ENCODE data around the gene IL17RE. TPM values are rescaled to one million over a fixed set of nuclear protein-coding genes. Genes with fewer than 3 reads are reported as not detected.
A peak's percentile ranks its signal among the peaks of the same experiment; 100 is the strongest.

Gene IL17RE
- total RNA-seq, 1 experiment from 2014 or later, result 2.3 TPM

GRCh38 chr3:9947025-9947995, 44.7 kb downstream of the IL17RE start:
- intact Hi-C loops (cut with micrococcal nuclease; ENCODE audit: unreplicated experiment), result loop anchor here (2.0 kb wide), 1 partner anchor 103 kb away; the partner anchor contains the start of gene RPUSD3
- BruUV-seq (replicated peaks), result no TSS peak
- ChIA-PET POLR2A (ENCODE audit: low non-redundant PET) (no interaction called here), CTCF (interaction anchor here (1.2 to 1.8 kb wide), 3 partner anchors 14 to 444 kb away, joined by 4 to 27 read pairs (median 5); partner anchors contain the start of gene CRELD1)
- Histone ChIP-seq H3K27ac (ENCODE audit: low read depth, low read length, poor library complexity, severe bottlenecking) (peak overlapping the region; percentile 75), H3K4me1 (ENCODE audit: insufficient read depth, low read length, poor library complexity, severe bottlenecking) (no peaks in the 10 kb centered on the region), H3K36me3 (ENCODE audit: insufficient read depth, low read length, poor library complexity, severe bottlenecking) (no peaks in the 10 kb centered on the region), H3K9me3 (ENCODE audit: low read depth, low read length, poor library complexity, severe bottlenecking) (no peaks in the 10 kb centered on the region), H3K4me3 (ENCODE audit: low read depth, low read length, poor library complexity, severe bottlenecking) (peak overlapping the region; percentile 76), H3K27me3 (replicated peaks; ENCODE audit: insufficient read depth, low read depth, low read length, poor library complexity) (no peaks in the 10 kb centered on the region)
- TF ChIP-seq CTCF (conservative IDR thresholded peaks at IDR 0.05; ENCODE audit: low read depth, low read length) (peak; percentile 51), EZH2 (IDR thresholded peaks at IDR 0.05; ENCODE audit: borderline replicate concordance, low read depth, low read length, poor library complexity, severe bottlenecking) (no peak)
- peak; percentile 87 for DNase-seq (ENCODE audit: low spot score)

- ChIA-PET POLR2A (ENCODE audit: low non-redundant PET) (no interaction called here), CTCF (no interaction called here)
- no peaks in the 10 kb centered on the region for H3K36me3 ChIP-seq (ENCODE audit: insufficient read depth, low read length, poor library complexity, severe bottlenecking)
- H3K27me3 ChIP-seq (replicated peaks; ENCODE audit: insufficient read depth, low read depth, low read length, poor library complexity), result no peaks in the 10 kb centered on the region
- H3K27ac ChIP-seq (ENCODE audit: low read depth, low read length, poor library complexity, severe bottlenecking), result no peak overlapping the region
- BruUV-seq (replicated peaks), result no TSS peak
- intact Hi-C loops (cut with micrococcal nuclease; ENCODE audit: unreplicated experiment), result no loop called here
- no peak overlapping the region for H3K4me3 ChIP-seq (ENCODE audit: low read depth, low read length, poor library complexity, severe bottlenecking)
- DNase-seq (ENCODE audit: low spot score), result no peak
- H3K9me3 ChIP-seq (ENCODE audit: low read depth, low read length, poor library complexity, severe bottlenecking), result no peaks in the 10 kb centered on the region
- no peak for TF ChIP-seq CTCF (conservative IDR thresholded peaks at IDR 0.05; ENCODE audit: low read depth, low read length)
- TF ChIP-seq EZH2 (IDR thresholded peaks at IDR 0.05; ENCODE audit: borderline replicate concordance, low read depth, low read length, poor library complexity, severe bottlenecking), result no peak
- H3K4me1 ChIP-seq (ENCODE audit: insufficient read depth, low read length, poor library complexity, severe bottlenecking), result no peaks in the 10 kb centered on the region
Observed at GRCh38 chr3:9948586-9948985, 45.9 kb downstream of the IL17RE start.

GRCh38 chr3:9949115-9949514, 46.5 kb downstream of the IL17RE start:
- intact Hi-C loops (cut with micrococcal nuclease; ENCODE audit: unreplicated experiment), result no loop called here
- BruUV-seq (replicated peaks), result no TSS peak
- Histone ChIP-seq H3K27me3 (replicated peaks; ENCODE audit: insufficient read depth, low read depth, low read length, poor library complexity) (no peaks in the 10 kb centered on the region), H3K9me3 (ENCODE audit: low read depth, low read length, poor library complexity, severe bottlenecking) (no peaks in the 10 kb centered on the region), H3K4me3 (ENCODE audit: low read depth, low read length, poor library complexity, severe bottlenecking) (no peak overlapping the region), H3K4me1 (ENCODE audit: insufficient read depth, low read length, poor library complexity, severe bottlenecking) (no peaks in the 10 kb centered on the region), H3K27ac (ENCODE audit: low read depth, low read length, poor library complexity, severe bottlenecking) (no peak overlapping the region), H3K36me3 (ENCODE audit: insufficient read depth, low read length, poor library complexity, severe bottlenecking) (no peaks in the 10 kb centered on the region)
- no peak for DNase-seq (ENCODE audit: low spot score)
- CTCF ChIA-PET, result no interaction called here
- no peak for TF ChIP-seq CTCF (conservative IDR thresholded peaks at IDR 0.05; ENCODE audit: low read depth, low read length)
- TF ChIP-seq EZH2 (IDR thresholded peaks at IDR 0.05; ENCODE audit: borderline replicate concordance, low read depth, low read length, poor library complexity, severe bottlenecking), result no peak
- POLR2A ChIA-PET (ENCODE audit: low non-redundant PET), result no interaction called here
